Epithelial cell of esophagus (primary cell): ENCODE results near the gene SCYL2.
"Not testable (repeated sequence)": the region's sequence is repeated elsewhere in the genome, so short reads cannot be mapped to it uniquely, and the experiment has no call there.

Experiments
- DNase-seq: peaks from one replicate; pipeline ENCODE4 v3.0.0; 2010; ENCODE audit warnings: low read depth
- H3K4me3 ChIP-seq: 2 replicates; pipeline ENCODE4 v1.5.1; 2011; ENCODE audit warnings: mild to moderate bottlenecking, low read length, control low read depth
- CTCF ChIP-seq: IDR thresholded peaks from 2 replicates; pipeline ENCODE4 v1.5.1; 2011; ENCODE audit warnings: low read depth, mild to moderate bottlenecking, low read length, control low read depth, inconsistent platforms; ENCODE audit not compliant: insufficient read depth; ENCODE audit errors: missing control alignments

Gene SCYL2

GRCh38 chr12:100279159-100279558, 12.2 kb downstream of the SCYL2 start:
- TF ChIP-seq CTCF, result no peak
- no peak overlapping the region for H3K4me3 ChIP-seq
- no peak for DNase-seq

DNA sequence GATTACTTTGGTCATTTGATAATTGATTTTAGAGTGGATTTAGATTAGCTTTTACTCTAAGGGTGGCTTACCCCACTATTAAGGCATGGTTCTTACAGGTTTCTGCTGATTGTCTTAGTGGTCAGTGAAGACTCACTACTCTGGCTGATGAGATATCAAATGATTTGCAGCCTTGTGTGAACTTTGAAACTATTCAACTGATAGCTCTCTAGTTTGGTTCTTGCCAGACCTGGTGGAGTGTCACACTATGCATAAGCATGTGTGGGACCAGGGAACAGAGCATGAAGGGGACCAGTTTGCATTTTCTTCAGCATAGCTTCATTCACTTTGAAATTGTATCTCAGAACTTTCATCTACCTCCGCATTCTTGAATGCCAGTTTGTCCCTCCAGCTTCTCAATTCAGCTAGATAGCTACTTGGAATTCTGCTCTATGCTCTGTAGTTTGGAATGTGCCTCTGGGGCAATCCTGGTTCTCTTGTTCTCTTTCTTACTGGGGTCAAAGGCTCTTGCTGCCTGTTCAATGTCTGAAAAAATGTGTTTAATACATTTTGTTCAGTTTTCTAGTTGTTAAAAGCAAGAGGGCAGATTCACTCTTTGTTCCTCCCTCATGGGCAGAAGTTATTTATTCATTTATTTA, 12.7 kb downstream of the SCYL2 start:
- no peak for TF ChIP-seq CTCF
- no peak overlapping the region for H3K4me3 ChIP-seq
- no peak for DNase-seq

- DNase-seq, H3K4me3 ChIP-seq: not testable (repeated sequence)
Observed at GRCh38 chr12:100284556-100284955, 17.6 kb downstream of the SCYL2 start.

- no peak for DNase-seq
- H3K4me3 ChIP-seq, result no peak overlapping the region
- TF ChIP-seq CTCF, result no peak
Observed at GRCh38 chr12:100289038-100289437, 22.1 kb downstream of the SCYL2 start.

- H3K4me3 ChIP-seq, result no peak overlapping the region
- DNase-seq, result no peak
- TF ChIP-seq CTCF, result no peak
Observed at GRCh38 chr12:100290016-100290415, 23.0 kb downstream of the SCYL2 start.

- H3K4me3 ChIP-seq, result no peak overlapping the region
- peak; percentile 19 for DNase-seq
- no peak for TF ChIP-seq CTCF
Observed at GRCh38 chr12:100293017-100293416, 26.0 kb downstream of the SCYL2 start.

DNA sequence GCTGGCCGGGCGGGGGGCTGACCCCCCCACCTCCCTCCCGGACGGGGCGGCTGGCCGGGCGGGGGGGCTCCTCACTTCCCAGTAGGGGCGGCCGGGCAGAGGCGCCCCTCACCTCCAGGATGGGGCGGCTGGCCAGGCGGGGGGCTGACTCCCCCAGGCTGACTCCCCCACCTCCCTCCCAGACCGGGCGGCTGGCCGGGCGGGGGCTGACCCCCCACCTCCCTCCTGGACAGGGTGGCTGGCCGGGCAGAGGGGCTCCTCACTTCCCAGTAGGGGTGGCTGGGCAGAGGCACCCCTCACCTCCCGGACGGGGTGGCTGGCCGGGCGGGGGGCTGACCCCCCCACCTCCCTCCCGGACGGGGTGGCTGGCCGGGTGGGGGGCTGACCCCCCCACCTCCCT, 27.4 kb downstream of the SCYL2 start:
- DNase-seq, H3K4me3 ChIP-seq: not testable (repeated sequence)

DNA sequence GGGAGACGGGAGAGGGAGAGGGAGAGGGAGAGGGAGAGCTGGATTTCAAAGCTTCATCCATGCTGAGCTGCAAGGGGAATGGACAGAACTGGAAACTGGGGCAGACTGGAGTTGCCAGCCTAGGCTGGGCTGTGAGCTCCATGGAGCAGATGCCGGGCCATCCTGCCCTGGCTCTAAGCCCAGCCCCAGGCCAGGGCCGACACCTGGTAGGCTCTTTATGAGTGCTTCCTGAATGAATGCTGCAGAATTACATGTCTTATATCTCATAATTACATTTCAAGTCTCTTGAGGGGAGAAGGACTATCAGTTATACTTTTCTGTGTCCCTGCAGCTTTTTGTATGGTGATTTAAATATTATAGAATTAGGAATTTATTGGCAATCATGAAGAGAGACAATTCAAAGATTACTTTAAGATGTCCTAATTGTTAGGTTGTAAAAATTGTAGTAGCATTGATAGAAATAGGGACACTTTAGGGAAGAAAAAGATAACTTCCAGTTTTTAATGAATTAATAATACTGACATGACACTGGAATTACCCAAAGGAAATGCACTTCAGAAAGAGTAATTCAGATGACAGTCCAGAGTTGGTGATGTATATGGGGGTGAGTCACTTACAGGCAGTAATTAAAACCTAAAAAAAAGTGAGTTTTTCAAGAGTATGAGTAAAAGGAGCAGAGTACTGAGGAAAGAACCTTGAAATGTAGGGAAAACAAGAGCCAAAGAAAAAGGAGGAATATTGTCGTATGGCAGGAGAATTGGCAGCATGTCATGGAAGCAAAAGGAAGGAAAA, 29.0 kb downstream of the SCYL2 start:
- peak; percentile 17 for DNase-seq
- H3K4me3 ChIP-seq, result no peak overlapping the region
- TF ChIP-seq CTCF, result no peak
